ENCODE results near the gene PLCG1. TPM values are rescaled to one million over a fixed set of nuclear protein-coding genes. Genes with fewer than 3 reads are reported as not detected.

Gene PLCG1
- total and polyA plus RNA-seq, 9 donors = 69.4 to 118 (median 93.1) TPM

GRCh38 chr20:41205313-41205712 lies 68.0 kb downstream of the PLCG1 start:
- Histone ChIP-seq H3K9me3 (replicated peaks; ENCODE audit: control insufficient read depth, low read depth, low read length) (no peaks in the 10 kb centered on the region), H3K27me3 (ENCODE audit: control insufficient read depth, insufficient read depth, low read length) (no peaks in the 10 kb centered on the region), H3K36me3 (ENCODE audit: control insufficient read depth, insufficient read depth, low read length) (peaks cover 9% of the 10 kb centered on the region), H3K27ac (ENCODE audit: low read length) (no peak overlapping the region), H3K4me1 (ENCODE audit: control insufficient read depth, insufficient read depth, low read length) (no peaks in the 10 kb centered on the region), H3K4me3 (ENCODE audit: low read length) (no peak overlapping the region)
- WGBS (ENCODE audit: insufficient coverage) = 92% methylated on average over 10 of the region's 11 CpGs
- no peak for DNase-seq

- DNase-seq = no peak
- no CpG with 5 or more reads among the region's 1 CpG for WGBS (ENCODE audit: insufficient coverage)
Observed at GRCh38 chr20:41213150-41213820, 75.9 kb downstream of the PLCG1 start.

DNA sequence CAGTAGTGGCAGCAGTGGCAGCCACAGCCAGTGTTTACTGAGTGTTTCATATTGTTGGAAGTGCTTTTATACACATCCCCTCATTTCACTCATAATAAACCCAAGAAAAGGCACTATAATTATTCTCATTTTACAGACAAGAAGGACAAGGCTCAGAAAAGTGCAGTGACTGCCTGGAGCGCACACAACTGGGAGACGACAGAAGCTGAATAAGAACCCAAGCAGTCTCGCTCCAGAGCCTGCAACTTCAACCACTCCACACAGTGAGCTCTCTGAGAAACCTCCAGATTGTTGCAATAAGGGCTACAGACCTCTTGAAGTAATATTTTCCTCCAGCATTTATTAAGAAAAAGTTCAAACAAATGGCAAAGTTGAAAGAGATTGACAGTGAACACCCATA lies 76.9 kb downstream of the PLCG1 start:
- Histone ChIP-seq H3K36me3 (ENCODE audit: control insufficient read depth, insufficient read depth, low read length) (no peaks in the 10 kb centered on the region), H3K9me3 (replicated peaks; ENCODE audit: control insufficient read depth, low read depth, low read length) (no peaks in the 10 kb centered on the region), H3K27me3 (ENCODE audit: control insufficient read depth, insufficient read depth, low read length) (no peaks in the 10 kb centered on the region), H3K27ac (ENCODE audit: low read length) (no peak overlapping the region), H3K4me1 (ENCODE audit: control insufficient read depth, insufficient read depth, low read length) (peaks cover 2% of the 10 kb centered on the region), H3K4me3 (ENCODE audit: low read length) (no peak overlapping the region)
- no peak for DNase-seq
- 87% methylated on average over 3 of the region's 3 CpGs for WGBS (ENCODE audit: insufficient coverage)

More at GRCh38 chr20:41213150-41213820, 75.9 kb downstream of the PLCG1 start:
- Histone ChIP-seq H3K27ac (ENCODE audit: low read length) (no peak overlapping the region), H3K4me1 (ENCODE audit: control insufficient read depth, insufficient read depth, low read length) (peaks cover 2% of the 10 kb centered on the region), H3K36me3 (ENCODE audit: control insufficient read depth, insufficient read depth, low read length) (no peaks in the 10 kb centered on the region), H3K4me3 (ENCODE audit: low read length) (no peak overlapping the region), H3K9me3 (replicated peaks; ENCODE audit: control insufficient read depth, low read depth, low read length) (no peaks in the 10 kb centered on the region), H3K27me3 (ENCODE audit: control insufficient read depth, insufficient read depth, low read length) (no peaks in the 10 kb centered on the region)

- H3K27ac ChIP-seq (ENCODE audit: low read length) = no peak overlapping the region
- peaks cover 2% of the 10 kb centered on the region for H3K4me1 ChIP-seq (ENCODE audit: control insufficient read depth, insufficient read depth, low read length)
- H3K27me3 ChIP-seq (ENCODE audit: control insufficient read depth, insufficient read depth, low read length) = no peaks in the 10 kb centered on the region
- DNase-seq = no peak
- WGBS (ENCODE audit: insufficient coverage) = no CpG with 5 or more reads among the region's 3 CpGs
- no peak overlapping the region for H3K4me3 ChIP-seq (ENCODE audit: low read length)
- H3K36me3 ChIP-seq (ENCODE audit: control insufficient read depth, insufficient read depth, low read length) = no peaks in the 10 kb centered on the region
- no peaks in the 10 kb centered on the region for H3K9me3 ChIP-seq (replicated peaks; ENCODE audit: control insufficient read depth, low read depth, low read length)
Observed at GRCh38 chr20:41214666-41215065, 77.3 kb downstream of the PLCG1 start.

DNA sequence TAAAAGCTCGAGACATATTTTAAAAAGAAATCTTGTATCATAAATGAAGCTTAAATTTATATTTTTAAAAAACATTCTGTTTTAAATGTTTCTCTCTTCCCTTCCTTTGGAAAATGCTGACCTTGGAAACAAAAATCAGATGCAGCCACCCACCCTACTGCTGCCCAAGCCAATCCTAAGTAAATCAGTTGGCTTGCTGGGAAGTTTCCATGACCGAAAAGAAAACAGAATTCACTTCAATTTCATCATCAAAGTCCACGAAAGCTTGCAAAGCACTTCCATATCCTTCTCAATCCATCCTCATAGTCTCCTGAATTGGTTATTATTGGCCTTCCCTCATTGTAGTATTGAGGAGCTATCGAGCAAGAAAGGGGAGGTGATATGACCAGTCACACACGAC lies 80.1 kb downstream of the PLCG1 start:
- Histone ChIP-seq H3K36me3 (ENCODE audit: control insufficient read depth, insufficient read depth, low read length) (no peaks in the 10 kb centered on the region), H3K4me3 (ENCODE audit: low read length) (no peak overlapping the region), H3K9me3 (replicated peaks; ENCODE audit: control insufficient read depth, low read depth, low read length) (no peaks in the 10 kb centered on the region), H3K4me1 (ENCODE audit: control insufficient read depth, insufficient read depth, low read length) (peaks cover 2% of the 10 kb centered on the region), H3K27me3 (ENCODE audit: control insufficient read depth, insufficient read depth, low read length) (no peaks in the 10 kb centered on the region), H3K27ac (ENCODE audit: low read length) (no peak overlapping the region)
- WGBS (ENCODE audit: insufficient coverage) = 75% methylated on average over 2 of the region's 5 CpGs
- no peak for DNase-seq

GRCh38 chr20:41218466-41218865 lies 81.1 kb downstream of the PLCG1 start:
- H3K36me3 ChIP-seq (ENCODE audit: control insufficient read depth, insufficient read depth, low read length) = no peaks in the 10 kb centered on the region
- H3K9me3 ChIP-seq (replicated peaks; ENCODE audit: control insufficient read depth, low read depth, low read length) = no peaks in the 10 kb centered on the region
- H3K4me1 ChIP-seq (ENCODE audit: control insufficient read depth, insufficient read depth, low read length) = no peaks in the 10 kb centered on the region
- no CpG with 5 or more reads among the region's 2 CpGs for WGBS (ENCODE audit: insufficient coverage)
- DNase-seq = peak; percentile 45
- H3K4me3 ChIP-seq (ENCODE audit: low read length) = no peak overlapping the region
- H3K27ac ChIP-seq (ENCODE audit: low read length) = no peak overlapping the region
- H3K27me3 ChIP-seq (ENCODE audit: control insufficient read depth, insufficient read depth, low read length) = no peaks in the 10 kb centered on the region

- no CpG with 5 or more reads among the region's 2 CpGs for WGBS (ENCODE audit: insufficient coverage)
- H3K36me3 ChIP-seq (ENCODE audit: control insufficient read depth, insufficient read depth, low read length) = no peaks in the 10 kb centered on the region
- DNase-seq = no peak
- H3K27ac ChIP-seq (ENCODE audit: low read length) = no peak overlapping the region
- no peaks in the 10 kb centered on the region for H3K9me3 ChIP-seq (replicated peaks; ENCODE audit: control insufficient read depth, low read depth, low read length)
- no peaks in the 10 kb centered on the region for H3K4me1 ChIP-seq (ENCODE audit: control insufficient read depth, insufficient read depth, low read length)
- no peaks in the 10 kb centered on the region for H3K27me3 ChIP-seq (ENCODE audit: control insufficient read depth, insufficient read depth, low read length)
- H3K4me3 ChIP-seq (ENCODE audit: low read length) = no peak overlapping the region
Observed at GRCh38 chr20:41219824-41220223, 82.5 kb downstream of the PLCG1 start.

GRCh38 chr20:41221614-41222218 lies 84.4 kb downstream of the PLCG1 start:
- Histone ChIP-seq H3K4me3 (ENCODE audit: low read length) (no peak overlapping the region), H3K9me3 (replicated peaks; ENCODE audit: control insufficient read depth, low read depth, low read length) (no peaks in the 10 kb centered on the region), H3K4me1 (ENCODE audit: control insufficient read depth, insufficient read depth, low read length) (no peaks in the 10 kb centered on the region), H3K27me3 (ENCODE audit: control insufficient read depth, insufficient read depth, low read length) (no peaks in the 10 kb centered on the region), H3K27ac (ENCODE audit: low read length) (no peak overlapping the region), H3K36me3 (ENCODE audit: control insufficient read depth, insufficient read depth, low read length) (no peaks in the 10 kb centered on the region)
- no peak for DNase-seq
- 88% methylated on average over 5 of the region's 5 CpGs for WGBS (ENCODE audit: insufficient coverage)

- Histone ChIP-seq H3K4me3 (ENCODE audit: low read length) (no peak overlapping the region), H3K36me3 (ENCODE audit: control insufficient read depth, insufficient read depth, low read length) (no peaks in the 10 kb centered on the region), H3K27ac (ENCODE audit: low read length) (no peak overlapping the region), H3K27me3 (ENCODE audit: control insufficient read depth, insufficient read depth, low read length) (no peaks in the 10 kb centered on the region), H3K9me3 (replicated peaks; ENCODE audit: control insufficient read depth, low read depth, low read length) (no peaks in the 10 kb centered on the region), H3K4me1 (ENCODE audit: control insufficient read depth, insufficient read depth, low read length) (no peaks in the 10 kb centered on the region)
- DNase-seq = no peak
- no CpG with 5 or more reads among the region's 1 CpG for WGBS (ENCODE audit: insufficient coverage)
Observed at GRCh38 chr20:41222296-41222695, 85.0 kb downstream of the PLCG1 start.

DNA sequence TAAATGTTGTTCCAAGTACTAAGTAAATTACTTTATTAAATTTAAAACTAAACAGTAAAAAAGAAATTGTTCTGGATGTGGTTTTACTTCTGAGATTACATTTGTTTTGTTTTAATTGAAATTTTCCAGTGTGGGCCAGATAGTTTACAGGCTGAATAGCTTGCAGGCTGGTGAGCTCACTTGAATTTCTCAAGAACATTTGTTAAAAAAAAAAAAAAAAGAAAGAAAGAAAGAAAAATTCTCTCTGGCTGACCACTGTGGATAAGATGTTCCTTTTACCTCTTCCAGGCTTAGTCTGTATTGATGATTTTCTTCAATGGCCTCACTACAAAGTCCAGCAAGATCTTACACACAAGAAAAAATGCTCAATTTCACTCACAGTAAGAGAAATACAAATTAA lies 85.4 kb downstream of the PLCG1 start:
- no peaks in the 10 kb centered on the region for H3K27me3 ChIP-seq (ENCODE audit: control insufficient read depth, insufficient read depth, low read length)
- no peaks in the 10 kb centered on the region for H3K9me3 ChIP-seq (replicated peaks; ENCODE audit: control insufficient read depth, low read depth, low read length)
- H3K27ac ChIP-seq (ENCODE audit: low read length) = no peak overlapping the region
- DNase-seq = no peak
- H3K36me3 ChIP-seq (ENCODE audit: control insufficient read depth, insufficient read depth, low read length) = no peaks in the 10 kb centered on the region
- no peaks in the 10 kb centered on the region for H3K4me1 ChIP-seq (ENCODE audit: control insufficient read depth, insufficient read depth, low read length)
- no peak overlapping the region for H3K4me3 ChIP-seq (ENCODE audit: low read length)

DNA sequence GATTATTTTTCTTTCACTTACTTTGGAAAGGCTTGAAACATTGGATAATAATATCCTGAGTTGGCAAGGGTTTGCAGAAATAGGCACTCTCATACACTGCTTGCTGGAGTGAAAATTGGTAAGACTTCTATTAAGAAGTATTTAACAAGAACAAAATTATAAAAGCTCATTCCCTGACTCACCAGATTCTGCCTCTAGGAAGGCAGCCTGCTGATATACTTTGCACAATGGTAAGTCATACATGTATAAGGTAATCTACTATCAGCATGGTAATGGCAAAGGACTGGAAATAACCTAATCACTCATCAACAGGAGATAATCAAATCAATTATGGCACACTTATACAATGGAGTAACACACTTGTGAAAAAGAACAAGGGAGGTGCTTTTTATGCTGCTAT lies 85.8 kb downstream of the PLCG1 start:
- no peak overlapping the region for H3K27ac ChIP-seq (ENCODE audit: low read length)

More for the DNA sequence above, 85.8 kb downstream of the PLCG1 start:
- H3K36me3 ChIP-seq (ENCODE audit: control insufficient read depth, insufficient read depth, low read length) = no peaks in the 10 kb centered on the region
- H3K4me3 ChIP-seq (ENCODE audit: low read length) = no peak overlapping the region
- DNase-seq = no peak
- no peaks in the 10 kb centered on the region for H3K9me3 ChIP-seq (replicated peaks; ENCODE audit: control insufficient read depth, low read depth, low read length)
- no peaks in the 10 kb centered on the region for H3K4me1 ChIP-seq (ENCODE audit: control insufficient read depth, insufficient read depth, low read length)
- H3K27me3 ChIP-seq (ENCODE audit: control insufficient read depth, insufficient read depth, low read length) = no peaks in the 10 kb centered on the region
